DOHH2 (cell line): ENCODE results near the gene MACROD2.

ENCODE experiments used
- CTCF ChIP-seq: fragments of 200-600 bp; sonication (generic); IDR thresholded peaks from one replicate; pipeline ENCODE4 v1.5.1; 2014; ENCODE audit warnings: antibody characterized with exemption, mild to moderate bottlenecking, low read depth, low read length; ENCODE audit not compliant: poor library complexity, severe bottlenecking
- EZH2phosphoT487 ChIP-seq: fragments of 200-600 bp; sonication (generic); IDR thresholded peaks from 2 replicates; pipeline ENCODE4 v1.6.1; 2017; ENCODE audit warnings: borderline replicate concordance, mild to moderate bottlenecking, antibody characterized with exemption, low read length, moderate library complexity, mixed read lengths

- TF ChIP-seq CTCF = no peak
- TF ChIP-seq EZH2phosphoT487 = no peak
Observed at GRCh38 chr20:15449061-15449460, 1453.7 kb downstream of the MACROD2 start.
